CD4-positive, alpha-beta T cell (primary cell): ENCODE measurements around the gene PIGK. TPM values are rescaled to one million over a fixed set of nuclear protein-coding genes. Genes with fewer than 3 reads are reported as not detected.

Experiments
- ATAC-seq: fragments of 200-7000 bp; cut with Tn5 transposase; one replicate; pipeline ENCODE4 v1.10.0; 2022; ENCODE audit warnings: mild to moderate bottlenecking; ENCODE audit not compliant: poor library complexity
- CTCF ChIA-PET: fragments of 350-600 bp; sonication (Branson Sonifier 250); formaldehyde crosslinking; loops from one replicate; lab custom pipeline; 2021; ENCODE audit warnings: antibody characterized with exemption, inconsistent platforms; lab: Charles Lee
- POLR2A ChIA-PET: fragments of 350-600 bp; sonication (Branson Sonifier 250); formaldehyde crosslinking; loops from one replicate; lab custom pipeline; 2021; ENCODE audit warnings: antibody characterized with exemption, inconsistent platforms; lab: Charles Lee
- DNase-seq, 14 experiments: peaks; one replicate each; pipeline ENCODE4 v3.0.0-alpha.2; 2013 to 2020; ENCODE audit warnings: mixed read lengths in 2 of 14
- H3K27ac ChIP-seq, 2 donors: one replicate each; pipeline versions ENCODE4 v1.5.1 to v1.7.0; 2013; ENCODE audit warnings: low read length in 2 of 2, low read depth in 1 of 2, mild to moderate bottlenecking in 1 of 2
- H3K27me3 ChIP-seq, 2 experiments: 1 replicate in 1 of 2; 2 replicates in 1 of 2; pipeline versions ENCODE4 v1.6.1 to v1.7.0; 2013; ENCODE audit warnings: low read length in 2 of 2, control low read depth in 1 of 2, mild to moderate bottlenecking in 1 of 2, moderate library complexity in 1 of 2; ENCODE audit not compliant: insufficient read depth in 2 of 2, control insufficient read depth in 1 of 2
- H3K36me3 ChIP-seq: one replicate; pipeline ENCODE4 v1.6.1; 2013; ENCODE audit warnings: low read length, control low read depth; ENCODE audit not compliant: insufficient read depth
- H3K4me1 ChIP-seq: one replicate; pipeline ENCODE4 v1.6.1; 2013; ENCODE audit warnings: low read length, control low read depth; ENCODE audit not compliant: insufficient read depth
- H3K4me3 ChIP-seq: one replicate; pipeline ENCODE4 v1.5.1; 2013; ENCODE audit warnings: mild to moderate bottlenecking, low read length, moderate library complexity
- H3K9me3 ChIP-seq, 2 experiments: 1 replicate in 1 of 2; 2 replicates in 1 of 2; pipeline versions ENCODE4 v1.6.1 to v1.7.0; 2013; ENCODE audit warnings: low read length in 2 of 2, mild to moderate bottlenecking in 2 of 2, control low read depth in 1 of 2, moderate library complexity in 1 of 2; ENCODE audit not compliant: control insufficient read depth in 1 of 2, insufficient read depth in 1 of 2
- H3K27ac Mint-ChIP-seq: one replicate; pipeline ENCODE4 v1.8.0; 2020; ENCODE audit warnings: mixed read lengths
- H3K27me3 Mint-ChIP-seq: one replicate; pipeline ENCODE4 v1.8.0; 2021; ENCODE audit warnings: mixed read lengths
- H3K36me3 Mint-ChIP-seq: one replicate; pipeline ENCODE4 v1.8.0; 2021; ENCODE audit warnings: low read depth, mixed read lengths
- H3K4me1 Mint-ChIP-seq: one replicate; pipeline ENCODE4 v1.8.0; 2021; ENCODE audit warnings: low read depth, mixed read lengths
- H3K4me3 Mint-ChIP-seq: one replicate; pipeline ENCODE4 v1.8.0; 2020; ENCODE audit warnings: mild to moderate bottlenecking, mixed read lengths
- H3K9me3 Mint-ChIP-seq: one replicate; pipeline ENCODE4 v1.8.0; 2020; ENCODE audit warnings: mixed read lengths
- intact Hi-C, 2 experiments: fragments of 100-400 bp; cut with DNase I in 1 of 2; cut with micrococcal nuclease in 1 of 2; formaldehyde crosslinking; loops; one replicate each; pipeline versions ENCODE4 v1.15.1 to v1.9.0; 2023 to 2025; cut with DNase I, micrococcal nuclease
- microRNA-seq: library from miRNA; unstranded; fragments of <30 nt; microRNA quantifications from one replicate; pipeline ENCODE4 v1.2.0, GENCODE V29; 2021; ENCODE audit warnings: borderline microRNAs expressed, borderline replicate concordance
- total RNA-seq, 174 experiments: library from RNA in 2 of 174; stranded (reverse) in 2 of 174; gene quantifications; one replicate each; pipeline ENCODE4 v1.2.3 and lab custom pipeline; 2021 to 2026
- TF ChIP-seq, protein P1 (sequence below): fragments of 200-600 bp; IDR thresholded peaks from one replicate; pipeline ENCODE4 v1.8.0; 2022; ENCODE audit warnings: antibody characterized with exemption, mild to moderate bottlenecking

The PIGK gene
- total RNA-seq, 2 experiments from 2014 or later = 10.1 to 10.3 TPM

- Histone ChIP-seq H3K4me1 (no peaks in the 10 kb centered on the region), H3K9me3 (peaks cover 0 to 6% of the 10 kb centered on the region in 2 experiments), H3K27ac (no peak overlapping the region), H3K4me3 (no peak overlapping the region), H3K36me3 (no peaks in the 10 kb centered on the region), H3K27me3 (no peaks in the 10 kb centered on the region)
- CTCF ChIA-PET = no interaction called here
- no peak overlapping the region for H3K4me3 Mint-ChIP-seq
- no peaks in the 10 kb centered on the region for H3K4me1 Mint-ChIP-seq
- intact Hi-C loops = no loop called here
- ATAC-seq (no peak), DNase-seq (no peak)
- TF ChIP-seq, protein P1, sequence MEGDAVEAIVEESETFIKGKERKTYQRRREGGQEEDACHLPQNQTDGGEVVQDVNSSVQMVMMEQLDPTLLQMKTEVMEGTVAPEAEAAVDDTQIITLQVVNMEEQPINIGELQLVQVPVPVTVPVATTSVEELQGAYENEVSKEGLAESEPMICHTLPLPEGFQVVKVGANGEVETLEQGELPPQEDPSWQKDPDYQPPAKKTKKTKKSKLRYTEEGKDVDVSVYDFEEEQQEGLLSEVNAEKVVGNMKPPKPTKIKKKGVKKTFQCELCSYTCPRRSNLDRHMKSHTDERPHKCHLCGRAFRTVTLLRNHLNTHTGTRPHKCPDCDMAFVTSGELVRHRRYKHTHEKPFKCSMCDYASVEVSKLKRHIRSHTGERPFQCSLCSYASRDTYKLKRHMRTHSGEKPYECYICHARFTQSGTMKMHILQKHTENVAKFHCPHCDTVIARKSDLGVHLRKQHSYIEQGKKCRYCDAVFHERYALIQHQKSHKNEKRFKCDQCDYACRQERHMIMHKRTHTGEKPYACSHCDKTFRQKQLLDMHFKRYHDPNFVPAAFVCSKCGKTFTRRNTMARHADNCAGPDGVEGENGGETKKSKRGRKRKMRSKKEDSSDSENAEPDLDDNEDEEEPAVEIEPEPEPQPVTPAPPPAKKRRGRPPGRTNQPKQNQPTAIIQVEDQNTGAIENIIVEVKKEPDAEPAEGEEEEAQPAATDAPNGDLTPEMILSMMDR = no peak
- no peaks in the 10 kb centered on the region for H3K36me3 Mint-ChIP-seq
- POLR2A ChIA-PET = no interaction called here
- peaks cover 5% of the 10 kb centered on the region for H3K27me3 Mint-ChIP-seq
- peaks cover 4% of the 10 kb centered on the region for H3K9me3 Mint-ChIP-seq
- no peak overlapping the region for H3K27ac Mint-ChIP-seq
These were observed 178.4 kb downstream of the PIGK start for GRCh38 chr1:77040826-77041225.

GRCh38 chr1:77039739-77040138 is 179.5 kb downstream of the PIGK start:
- Mint-ChIP-seq H3K9me3 (peaks cover 4% of the 10 kb centered on the region), H3K27me3 (peaks cover 10% of the 10 kb centered on the region), H3K36me3 (no peaks in the 10 kb centered on the region), H3K4me1 (no peaks in the 10 kb centered on the region), H3K4me3 (no peak overlapping the region), H3K27ac (no peak overlapping the region)
- no peak overlapping the region for H3K4me3 ChIP-seq
- no peak overlapping the region for H3K27ac ChIP-seq
- ChIA-PET CTCF (no interaction called here), POLR2A (no interaction called here)
- H3K4me1 ChIP-seq = no peaks in the 10 kb centered on the region
- no peaks in the 10 kb centered on the region for H3K36me3 ChIP-seq
- TF ChIP-seq, protein P1 = no peak
- no peak for ATAC-seq
- peaks cover 0 to 6% of the 10 kb centered on the region in 2 experiments for H3K9me3 ChIP-seq
- H3K27me3 ChIP-seq = no peaks in the 10 kb centered on the region
- DNase-seq = no peak
- intact Hi-C loops = no loop called here

DNA sequence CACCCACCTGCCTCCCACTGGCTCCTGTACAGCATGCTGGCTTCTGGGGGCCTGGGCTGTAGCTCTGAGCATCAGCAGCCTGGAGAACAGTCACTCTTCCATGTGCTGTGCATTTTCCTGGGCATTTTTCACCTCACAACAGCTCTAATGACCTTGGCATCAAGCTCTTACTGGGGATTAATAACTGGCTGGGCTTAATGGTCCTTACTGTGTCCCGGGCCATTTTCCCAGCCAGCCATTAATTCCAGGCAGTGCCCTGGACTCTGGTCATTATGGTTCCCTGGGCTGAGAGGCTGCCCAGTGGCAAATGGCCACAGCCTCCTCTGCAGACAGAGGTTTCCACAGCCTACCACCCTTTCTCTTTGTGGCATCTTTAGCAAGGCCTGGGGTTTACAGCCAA is 180.1 kb downstream of the PIGK start:
- H3K36me3 Mint-ChIP-seq = no peaks in the 10 kb centered on the region
- intact Hi-C loops = no loop called here
- Histone ChIP-seq H3K36me3 (no peaks in the 10 kb centered on the region), H3K27me3 (no peaks in the 10 kb centered on the region), H3K4me3 (no peak overlapping the region), H3K4me1 (no peaks in the 10 kb centered on the region), H3K27ac (no peak overlapping the region), H3K9me3 (peaks cover 0 to 2% of the 10 kb centered on the region in 2 experiments)
- H3K27me3 Mint-ChIP-seq = peaks cover 10% of the 10 kb centered on the region
- H3K4me1 Mint-ChIP-seq = no peaks in the 10 kb centered on the region
- no peak overlapping the region for H3K4me3 Mint-ChIP-seq
- DNase-seq (no peak), ATAC-seq (no peak)
- peaks cover 4% of the 10 kb centered on the region for H3K9me3 Mint-ChIP-seq
- TF ChIP-seq, protein P1 = no peak
- H3K27ac Mint-ChIP-seq = no peak overlapping the region
- CTCF ChIA-PET = no interaction called here
- POLR2A ChIA-PET = no interaction called here

Small RNA genes lying within 50 kb of the gene (microRNA-seq; reads per million reads assigned to microRNA genes)
- gene MIR7156 = not detected

Other genes with a start within 250 kb of the PIGK start
- gene AK5, start 62.6 kb upstream of the PIGK start, total RNA-seq = 10 to 100 TPM; 32.0 TPM